Measurements from ENCODE around the gene NTM. TPM values are rescaled to one million over a fixed set of nuclear protein-coding genes. Genes with fewer than 3 reads are reported as not detected.

The NTM gene
- total RNA-seq, 3 donors from 2014 or later = 0.66 to 9.0 (median 1.0) TPM

GRCh38 chr11:131498631-131499160 lies 128.3 kb downstream of the NTM start:
- Histone ChIP-seq H3K27me3 (no peaks in the 10 kb centered on the region), H3K36me3 (no peaks in the 10 kb centered on the region), H3K4me3 (no peak overlapping the region), H3K27ac (no peak overlapping the region), H3K4me1 (no peaks in the 10 kb centered on the region), H3K9me3 (no peaks in the 10 kb centered on the region)
- DNase-seq (ENCODE audit: low spot score in 2 of 2) = no peak
- TF ChIP-seq POLR2A (IDR thresholded peaks at IDR 0.05) (no peak), CTCF (IDR thresholded peaks at IDR 0.05) (no peak), POLR2AphosphoS5 (IDR thresholded peaks at IDR 0.05) (no peak)
- intact Hi-C loops (cut with DNase I; ENCODE audit: low total_unique reads) = no loop called here

- Histone ChIP-seq H3K4me3 (no peak overlapping the region), H3K36me3 (no peaks in the 10 kb centered on the region), H3K4me1 (no peaks in the 10 kb centered on the region), H3K9me3 (no peaks in the 10 kb centered on the region), H3K27me3 (no peaks in the 10 kb centered on the region), H3K27ac (no peak overlapping the region)
- no peak for TF ChIP-seq POLR2AphosphoS5 (IDR thresholded peaks at IDR 0.05)
- no peak for TF ChIP-seq POLR2A (IDR thresholded peaks at IDR 0.05)
- TF ChIP-seq CTCF (IDR thresholded peaks at IDR 0.05) = no peak
- intact Hi-C loops (cut with DNase I; ENCODE audit: low total_unique reads) = no loop called here
- no peak for DNase-seq (ENCODE audit: low spot score in 2 of 2)
These were observed 128.8 kb downstream of the NTM start for GRCh38 chr11:131499199-131499598.

- Histone ChIP-seq H3K9me3 (no peaks in the 10 kb centered on the region), H3K4me1 (no peaks in the 10 kb centered on the region), H3K27me3 (no peaks in the 10 kb centered on the region), H3K27ac (no peak overlapping the region), H3K4me3 (no peak overlapping the region), H3K36me3 (no peaks in the 10 kb centered on the region)
- intact Hi-C loops (cut with DNase I; ENCODE audit: low total_unique reads) = no loop called here
- DNase-seq (ENCODE audit: low spot score in 2 of 2) = no peak
- no peak for TF ChIP-seq POLR2A (IDR thresholded peaks at IDR 0.05)
- TF ChIP-seq POLR2AphosphoS5 (IDR thresholded peaks at IDR 0.05) = no peak
- TF ChIP-seq CTCF (IDR thresholded peaks at IDR 0.05) = no peak
These were observed 132.6 kb downstream of the NTM start for GRCh38 chr11:131503017-131503416.

- intact Hi-C loops (cut with DNase I; ENCODE audit: low total_unique reads) = no loop called here
- Histone ChIP-seq H3K27ac (no peak overlapping the region), H3K27me3 (no peaks in the 10 kb centered on the region), H3K4me3 (no peak overlapping the region), H3K36me3 (no peaks in the 10 kb centered on the region), H3K4me1 (no peaks in the 10 kb centered on the region), H3K9me3 (no peaks in the 10 kb centered on the region)
- TF ChIP-seq POLR2AphosphoS5 (IDR thresholded peaks at IDR 0.05) = no peak
- no peak for TF ChIP-seq POLR2A (IDR thresholded peaks at IDR 0.05)
- no peak for TF ChIP-seq CTCF (IDR thresholded peaks at IDR 0.05)
- DNase-seq (ENCODE audit: low spot score in 2 of 2) = no peak
These were observed 134.0 kb downstream of the NTM start for GRCh38 chr11:131504199-131504949.

GRCh38 chr11:131506348-131506747 lies 135.9 kb downstream of the NTM start:
- H3K4me3 ChIP-seq = no peak overlapping the region
- H3K9me3 ChIP-seq = no peaks in the 10 kb centered on the region
- no peak for DNase-seq (ENCODE audit: low spot score in 2 of 2)
- H3K27ac ChIP-seq = no peak overlapping the region
- no peak for TF ChIP-seq POLR2AphosphoS5 (IDR thresholded peaks at IDR 0.05)
- TF ChIP-seq POLR2A (IDR thresholded peaks at IDR 0.05) = no peak
- TF ChIP-seq CTCF (IDR thresholded peaks at IDR 0.05) = no peak
- no peaks in the 10 kb centered on the region for H3K27me3 ChIP-seq
- H3K36me3 ChIP-seq = no peaks in the 10 kb centered on the region
- intact Hi-C loops (cut with DNase I; ENCODE audit: low total_unique reads) = no loop called here
- H3K4me1 ChIP-seq = no peaks in the 10 kb centered on the region

Data from breast epithelium (tissue), 4 donors.